ENCODE data around the gene C12orf57. TPM values are rescaled to one million over a fixed set of nuclear protein-coding genes. Genes with fewer than 3 reads are reported as not detected.

The C12orf57 gene
- total and polyA plus RNA-seq, 2 donors from 2014 or later = 175 to 336 TPM

DNA sequence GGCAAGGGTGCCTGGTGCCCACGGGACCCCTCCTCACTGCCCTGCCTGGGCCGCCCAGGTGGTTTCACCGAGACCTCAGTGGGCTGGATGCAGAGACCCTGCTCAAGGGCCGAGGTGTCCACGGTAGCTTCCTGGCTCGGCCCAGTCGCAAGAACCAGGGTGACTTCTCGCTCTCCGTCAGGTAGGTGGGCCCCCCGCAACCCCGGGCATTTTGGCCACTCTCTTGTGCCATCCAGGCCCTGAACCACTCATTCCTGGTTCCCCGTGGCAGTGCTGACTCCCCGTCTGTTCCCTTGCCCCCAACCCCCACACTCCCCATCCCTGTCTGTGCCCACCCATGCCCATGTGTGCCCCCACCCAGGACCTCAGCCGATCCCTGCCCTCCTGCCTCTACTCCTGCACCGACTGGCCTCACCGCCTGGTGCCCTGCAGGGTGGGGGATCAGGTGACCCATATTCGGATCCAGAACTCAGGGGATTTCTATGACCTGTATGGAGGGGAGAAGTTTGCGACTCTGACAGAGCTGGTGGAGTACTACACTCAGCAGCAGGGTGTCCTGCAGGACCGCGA is 7.8 kb downstream of the C12orf57 start:
- H3K9me3 ChIP-seq (ENCODE audit: control insufficient read depth in 2 of 3, insufficient read depth in 1 of 3, low read length in 3 of 3) = no peaks in the 10 kb centered on the region
- H3K4me3 ChIP-seq (ENCODE audit: low read length in 3 of 3) = no peak overlapping the region
- DNase-seq (peak in 1 of 5 donors; percentile 73), FAIRE-seq (no peak)
- peaks cover 0 to 8% (median 4%) of the 10 kb centered on the region in 3 donors for H3K4me1 ChIP-seq (ENCODE audit: control insufficient read depth in 2 of 3, insufficient read depth in 2 of 3, low read depth in 1 of 3, low read length in 3 of 3)
- H3K27ac ChIP-seq (ENCODE audit: low read depth in 2 of 2, low read length in 2 of 2) = peak overlapping the region in 1 of 2 donors; percentile 33
- no peaks in the 10 kb centered on the region for H3K27me3 ChIP-seq (ENCODE audit: control insufficient read depth, insufficient read depth, low read length)
- no peak for TF ChIP-seq CTCF (IDR thresholded peaks at IDR 0.05; ENCODE audit: borderline replicate concordance, extremely low read depth, insufficient read depth)
- intact Hi-C loops (cut with DNase I) = no loop called here
- no peak overlapping the region for H3K9ac ChIP-seq (ENCODE audit: low read length in 3 of 3)
- no peaks in the 10 kb centered on the region for H3K36me3 ChIP-seq (ENCODE audit: control insufficient read depth in 2 of 3, insufficient read depth in 3 of 3, low read length in 3 of 3)

DNA sequence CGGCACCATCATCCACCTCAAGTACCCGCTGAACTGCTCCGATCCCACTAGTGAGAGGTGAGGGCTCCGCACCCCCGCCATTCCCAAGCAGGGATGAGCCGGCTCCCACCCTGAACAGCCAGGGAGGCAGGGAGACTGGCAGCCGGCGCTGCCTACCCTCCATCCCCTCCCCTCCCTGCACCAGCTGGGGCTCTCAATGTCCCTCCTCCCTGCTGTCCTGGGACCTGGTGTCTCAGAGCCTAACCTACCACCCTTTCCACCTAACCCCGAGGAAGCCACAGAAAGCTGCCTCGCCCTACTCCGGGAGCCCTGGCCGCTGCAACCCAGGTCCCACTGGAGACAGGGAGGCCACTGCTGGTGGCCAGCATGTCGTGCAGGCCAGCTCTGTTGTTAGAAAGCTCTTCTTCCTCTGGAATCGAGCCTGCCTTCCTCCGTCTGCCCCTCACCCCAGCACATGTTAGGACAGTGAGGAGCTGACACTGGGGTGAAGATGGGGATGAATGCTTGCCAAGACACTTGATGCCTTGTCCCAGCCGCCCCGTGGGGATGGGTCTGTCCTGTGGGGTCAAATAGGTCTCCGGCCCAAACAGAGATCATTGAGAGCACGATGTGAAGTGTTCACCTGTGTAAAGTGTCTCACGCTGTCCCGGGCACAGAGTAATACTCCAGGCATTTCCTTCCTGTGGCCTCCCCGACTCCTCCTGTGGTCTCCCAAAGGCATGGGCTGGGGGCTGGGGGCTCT is 8.5 kb downstream of the C12orf57 start:
- Histone ChIP-seq H3K9me3 (ENCODE audit: control insufficient read depth in 2 of 3, insufficient read depth in 1 of 3, low read length in 3 of 3) (no peaks in the 10 kb centered on the region), H3K27me3 (ENCODE audit: control insufficient read depth, insufficient read depth, low read length) (no peaks in the 10 kb centered on the region), H3K36me3 (ENCODE audit: control insufficient read depth in 2 of 3, insufficient read depth in 3 of 3, low read length in 3 of 3) (no peaks in the 10 kb centered on the region), H3K9ac (ENCODE audit: low read length in 3 of 3) (no peak overlapping the region), H3K4me3 (ENCODE audit: low read length in 3 of 3) (no peak overlapping the region), H3K4me1 (ENCODE audit: control insufficient read depth in 2 of 3, insufficient read depth in 2 of 3, low read depth in 1 of 3, low read length in 3 of 3) (peaks cover 0 to 4% (median 0%) of the 10 kb centered on the region in 3 donors), H3K27ac (ENCODE audit: low read depth in 2 of 2, low read length in 2 of 2) (no peak overlapping the region)
- TF ChIP-seq CTCF (IDR thresholded peaks at IDR 0.05; ENCODE audit: borderline replicate concordance, extremely low read depth, insufficient read depth) = no peak
- FAIRE-seq (no peak), DNase-seq (peak in 1 of 5 donors; percentile 68)
- intact Hi-C loops (cut with DNase I) = no loop called here

DNA sequence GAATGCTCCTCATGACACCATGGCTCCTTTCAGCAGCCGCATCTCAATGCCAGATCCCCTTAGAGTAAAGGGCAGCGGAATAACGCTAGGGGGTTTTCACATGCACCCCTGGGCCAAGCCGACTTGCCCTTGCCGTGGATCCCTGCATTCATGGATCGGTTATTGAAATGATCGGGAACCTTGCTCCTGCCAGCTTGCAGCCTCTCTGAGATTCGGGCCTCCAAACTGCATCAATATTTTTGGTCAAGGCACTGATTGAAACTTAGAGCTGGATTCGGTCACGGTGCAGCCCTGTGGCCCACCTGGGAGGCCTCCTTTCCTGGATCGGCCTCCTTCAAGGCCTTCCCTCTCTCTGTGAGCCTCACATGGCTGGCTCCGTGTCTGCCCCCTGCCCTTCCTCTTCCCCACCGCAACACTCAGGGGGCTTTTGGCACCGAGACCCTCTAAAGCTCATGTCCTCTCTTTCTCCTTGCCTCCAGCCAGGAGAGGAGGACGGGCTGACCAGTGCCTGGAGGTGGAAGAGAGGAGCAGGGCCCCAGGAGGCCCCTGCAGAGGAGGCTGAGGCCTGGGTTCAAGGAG is 9.1 kb downstream of the C12orf57 start:
- Histone ChIP-seq H3K27ac (ENCODE audit: low read depth in 2 of 2, low read length in 2 of 2) (no peak overlapping the region), H3K36me3 (ENCODE audit: control insufficient read depth in 2 of 3, insufficient read depth in 3 of 3, low read length in 3 of 3) (peaks cover 0 to 3% (median 0%) of the 10 kb centered on the region in 3 donors), H3K9me3 (ENCODE audit: control insufficient read depth in 2 of 3, insufficient read depth in 1 of 3, low read length in 3 of 3) (no peaks in the 10 kb centered on the region), H3K4me1 (ENCODE audit: control insufficient read depth in 2 of 3, insufficient read depth in 2 of 3, low read depth in 1 of 3, low read length in 3 of 3) (peaks cover 0 to 4% (median 0%) of the 10 kb centered on the region in 3 donors), H3K27me3 (ENCODE audit: control insufficient read depth, insufficient read depth, low read length) (no peaks in the 10 kb centered on the region), H3K9ac (ENCODE audit: low read length in 3 of 3) (no peak overlapping the region), H3K4me3 (ENCODE audit: low read length in 3 of 3) (no peak overlapping the region)
- intact Hi-C loops (cut with DNase I) = no loop called here
- TF ChIP-seq CTCF (IDR thresholded peaks at IDR 0.05; ENCODE audit: borderline replicate concordance, extremely low read depth, insufficient read depth) = no peak
- DNase-seq = peak in 1 of 5 donors; percentile 22
- no peak for FAIRE-seq
